HUDEP-2 (cell line): ENCODE results near the gene TMEM179.

Experiments
- DNase-seq, 76 experiments: peaks; one replicate each; lab custom pipeline; 2025; ENCODE audit not compliant: unreplicated experiment in 76 of 76; lab: John Stamatoyannopoulos, UW

TMEM179 gene

GRCh38 chr14:104558231-104559027 lies 46.1 kb downstream of the TMEM179 start:
- no peak for DNase-seq

GRCh38 chr14:104557766-104558165 lies 46.8 kb downstream of the TMEM179 start:
- DNase-seq: no peak

DNA sequence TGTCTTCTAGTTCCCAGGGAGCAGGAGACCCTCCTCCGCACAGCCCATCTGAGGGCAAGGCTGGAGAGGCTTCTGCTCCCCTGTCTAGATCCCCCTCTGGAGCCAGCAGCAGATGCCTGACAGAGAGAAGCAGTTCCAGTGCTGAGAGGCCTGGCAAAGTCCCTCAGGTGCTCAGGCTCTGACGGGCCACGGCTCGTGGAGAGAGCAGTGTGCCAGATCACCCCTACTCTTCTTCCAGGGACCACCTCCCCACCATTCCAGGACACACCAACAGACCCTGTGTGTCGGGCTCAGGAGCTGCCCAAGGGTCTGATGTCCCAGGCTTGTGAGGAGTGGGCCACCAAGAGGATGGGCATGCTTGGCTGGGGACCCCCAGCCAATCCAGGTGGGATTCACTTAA lies 47.5 kb downstream of the TMEM179 start:
- no peak for DNase-seq

GRCh38 chr14:104556256-104557021 lies 48.1 kb downstream of the TMEM179 start:
- DNase-seq: no peak

DNA sequence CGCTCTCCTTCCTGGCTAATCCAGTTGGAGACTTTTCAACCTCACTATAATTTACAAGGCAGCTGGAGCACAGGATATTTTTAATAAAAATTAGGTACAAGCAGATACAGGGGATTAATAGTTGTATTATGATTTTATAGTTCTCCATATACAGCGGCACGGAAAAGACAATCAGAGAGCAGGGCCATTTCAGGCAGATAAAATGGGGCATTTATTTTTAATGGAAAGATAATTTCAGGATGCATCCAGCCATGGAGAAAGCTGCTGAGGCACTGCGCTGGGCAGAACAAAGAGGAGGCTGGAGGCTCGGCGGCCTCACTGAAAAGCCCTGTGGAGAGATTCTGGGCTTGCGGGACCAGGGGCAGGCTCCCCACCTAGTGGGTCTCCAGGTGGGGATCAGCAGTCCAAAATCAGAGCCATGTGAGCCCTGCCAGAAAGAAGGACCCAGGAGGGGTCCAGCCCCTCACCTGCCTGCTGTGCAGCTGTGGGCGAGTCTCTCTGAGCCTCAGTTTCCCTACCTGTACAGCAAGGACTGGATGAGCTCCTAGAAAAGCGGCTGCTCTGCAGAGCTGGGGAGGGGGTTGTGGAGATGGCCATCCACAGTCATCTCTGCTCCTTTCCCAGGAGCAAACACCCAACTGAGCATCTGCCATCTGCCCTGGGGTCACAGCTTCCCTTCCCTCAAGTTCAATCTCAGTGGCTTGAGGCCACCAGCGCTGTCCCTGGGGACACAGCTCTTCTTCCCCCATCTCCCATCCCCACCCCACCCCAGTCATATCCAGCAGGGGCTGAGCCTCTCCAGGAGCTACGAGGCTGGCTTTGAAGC lies 48.9 kb downstream of the TMEM179 start:
- DNase-seq: no peak

DNA sequence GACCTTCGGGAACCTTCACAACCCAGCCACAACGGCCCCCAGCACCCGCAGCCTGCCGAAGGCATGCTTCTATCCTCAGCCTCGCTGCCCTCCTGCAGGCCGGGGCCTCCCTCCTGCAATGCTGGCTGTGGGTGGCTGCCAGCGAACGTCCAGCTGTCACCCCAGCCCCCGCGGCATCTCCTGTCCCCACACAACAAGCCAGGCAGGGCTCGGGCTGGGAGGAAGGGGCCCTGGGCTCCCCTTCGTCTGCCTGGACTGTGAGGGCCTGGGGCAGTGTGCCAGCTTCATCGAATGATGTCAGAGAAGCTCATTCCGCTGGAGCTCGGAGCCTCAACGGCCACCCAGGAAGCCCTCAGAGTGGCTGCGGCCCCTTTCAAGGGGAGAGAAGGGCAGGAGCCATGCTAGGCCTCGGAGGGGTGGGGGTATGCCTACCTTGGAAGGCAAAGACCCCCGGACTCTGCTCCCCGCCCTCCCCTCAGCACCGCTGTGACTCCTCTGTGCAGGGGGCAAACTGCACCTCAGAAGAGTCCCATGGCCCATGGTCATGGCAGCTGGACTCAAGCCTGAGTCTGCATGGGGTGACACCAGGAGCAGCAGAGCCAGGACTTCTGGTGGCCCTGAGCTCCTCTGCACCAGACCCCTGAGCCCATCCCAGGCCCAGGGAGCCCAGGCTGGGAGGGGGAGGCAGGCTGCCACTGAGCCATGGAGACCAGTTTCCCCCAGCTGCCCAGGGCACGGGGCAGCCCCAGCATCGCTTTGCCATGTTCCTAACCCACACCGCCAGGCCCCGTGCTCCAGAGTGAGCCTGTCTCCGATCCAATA lies 49.8 kb downstream of the TMEM179 start:
- DNase-seq: no peak

- no peak for DNase-seq
Measured at GRCh38 chr14:104554088-104554607, 50.4 kb downstream of the TMEM179 start.

GRCh38 chr14:104553166-104554087 lies 51.1 kb downstream of the TMEM179 start:
- DNase-seq: no peak

- no peak for DNase-seq
Measured at GRCh38 chr14:104552738-104553125, 51.8 kb downstream of the TMEM179 start.

DNA sequence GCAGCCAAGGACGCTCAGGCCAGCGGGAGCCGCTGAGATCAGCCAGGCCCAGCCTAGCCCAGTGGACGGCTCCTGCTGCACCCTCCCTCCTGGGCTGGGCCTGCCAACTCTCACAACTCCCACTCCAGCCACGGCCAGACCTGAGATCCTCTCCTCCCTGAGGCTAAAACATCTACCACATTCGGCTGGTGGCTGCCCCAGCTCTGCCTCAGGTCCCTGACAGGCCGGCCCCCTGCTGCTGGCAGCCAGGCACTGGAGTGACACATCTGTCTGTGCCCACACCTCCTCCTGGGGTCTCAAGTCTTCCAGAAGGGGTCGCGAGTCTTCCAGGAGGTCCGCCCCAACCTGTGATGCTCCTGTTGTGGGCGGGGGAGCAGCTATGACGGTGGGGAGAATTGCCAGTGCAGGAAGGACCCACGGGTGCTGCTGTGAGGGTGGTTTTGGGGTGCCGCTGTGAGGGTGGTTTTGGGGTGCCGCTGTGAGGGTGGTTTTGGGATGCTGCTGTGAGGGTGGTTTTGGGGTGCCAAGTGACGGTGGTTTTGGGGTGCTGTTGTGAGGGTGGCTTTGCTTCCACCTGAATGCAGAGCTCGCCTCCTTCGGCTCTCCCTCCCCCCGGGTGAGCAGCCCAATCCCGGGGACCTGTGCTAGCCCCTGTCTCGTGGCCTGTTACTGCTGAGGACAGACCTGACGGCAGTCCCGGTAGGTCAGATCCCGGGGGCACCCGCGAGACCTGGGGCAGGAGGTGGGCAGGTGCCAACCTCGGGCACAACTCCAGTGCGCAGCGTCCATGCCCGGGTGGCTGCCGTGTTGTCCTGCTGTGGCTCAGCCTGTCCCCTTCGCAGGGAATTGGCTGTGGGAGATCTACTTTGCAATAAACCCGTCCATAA lies 52.5 kb downstream of the TMEM179 start:
- no peak for DNase-seq

GRCh38 chr14:104550861-104551728 lies 53.5 kb downstream of the TMEM179 start:
- no peak for DNase-seq

DNA sequence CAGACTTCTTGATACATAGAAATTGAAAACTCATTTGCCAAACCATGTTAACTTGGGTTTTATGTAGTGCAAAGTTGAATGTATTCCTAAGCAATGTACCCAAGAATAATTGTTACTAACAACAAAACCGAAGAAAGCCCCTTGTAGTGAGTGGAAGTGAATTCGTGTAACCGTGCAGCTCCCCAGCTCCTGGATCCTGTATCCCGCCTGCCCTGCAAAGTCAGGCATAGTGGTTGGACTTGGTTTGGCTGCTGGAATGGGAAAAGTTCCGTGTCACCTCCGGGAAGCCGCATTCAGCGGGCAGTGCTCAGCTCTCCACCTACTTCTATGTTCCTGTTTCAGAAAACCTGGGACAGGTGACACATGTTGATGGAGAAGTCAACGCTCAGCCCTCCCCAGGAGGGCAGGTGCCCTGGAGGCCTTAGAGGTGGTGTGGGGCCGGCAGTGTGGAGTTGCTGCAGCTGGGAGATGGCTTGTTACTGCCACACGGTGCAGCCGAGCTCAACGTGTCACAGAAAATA lies 54.2 kb downstream of the TMEM179 start:
- no peak for DNase-seq

DNA sequence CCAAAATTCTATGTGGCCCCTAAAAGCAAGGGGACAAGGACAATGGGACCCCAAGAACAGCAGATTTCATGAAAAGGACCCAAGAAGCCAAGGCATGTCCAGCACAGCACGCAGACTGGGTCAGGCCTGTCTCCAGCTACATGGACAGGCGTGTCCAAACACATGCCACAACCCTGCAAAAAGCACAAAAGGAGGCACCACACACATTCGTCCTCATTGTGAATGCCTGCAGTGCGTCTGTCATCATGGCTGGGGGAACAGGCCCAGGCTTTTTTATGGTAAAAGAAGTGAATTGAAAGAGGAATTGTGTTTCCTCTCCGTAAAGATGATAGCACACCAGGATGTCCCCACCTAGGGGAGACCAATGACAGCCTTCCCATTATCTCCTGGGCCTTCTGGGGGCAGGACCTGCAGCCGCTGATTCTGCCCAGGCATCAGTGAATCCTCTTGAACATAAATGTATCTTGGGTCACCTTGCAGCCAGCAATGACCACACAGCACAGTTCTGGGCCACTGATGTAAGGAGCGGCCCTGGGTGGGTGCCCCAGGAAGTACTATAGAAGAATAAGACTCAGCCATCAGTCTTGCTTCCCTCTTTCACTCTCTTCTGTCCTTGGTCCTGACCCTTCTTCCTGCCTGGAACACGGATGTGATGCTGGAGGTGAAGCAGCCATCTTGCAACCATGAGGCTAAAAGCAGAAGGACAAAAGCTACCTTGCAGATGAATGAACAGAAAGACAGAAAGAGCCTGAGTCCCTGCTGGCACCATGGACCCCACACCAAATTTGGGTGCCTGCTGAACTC lies 54.8 kb downstream of the TMEM179 start:
- no peak for DNase-seq

DNA sequence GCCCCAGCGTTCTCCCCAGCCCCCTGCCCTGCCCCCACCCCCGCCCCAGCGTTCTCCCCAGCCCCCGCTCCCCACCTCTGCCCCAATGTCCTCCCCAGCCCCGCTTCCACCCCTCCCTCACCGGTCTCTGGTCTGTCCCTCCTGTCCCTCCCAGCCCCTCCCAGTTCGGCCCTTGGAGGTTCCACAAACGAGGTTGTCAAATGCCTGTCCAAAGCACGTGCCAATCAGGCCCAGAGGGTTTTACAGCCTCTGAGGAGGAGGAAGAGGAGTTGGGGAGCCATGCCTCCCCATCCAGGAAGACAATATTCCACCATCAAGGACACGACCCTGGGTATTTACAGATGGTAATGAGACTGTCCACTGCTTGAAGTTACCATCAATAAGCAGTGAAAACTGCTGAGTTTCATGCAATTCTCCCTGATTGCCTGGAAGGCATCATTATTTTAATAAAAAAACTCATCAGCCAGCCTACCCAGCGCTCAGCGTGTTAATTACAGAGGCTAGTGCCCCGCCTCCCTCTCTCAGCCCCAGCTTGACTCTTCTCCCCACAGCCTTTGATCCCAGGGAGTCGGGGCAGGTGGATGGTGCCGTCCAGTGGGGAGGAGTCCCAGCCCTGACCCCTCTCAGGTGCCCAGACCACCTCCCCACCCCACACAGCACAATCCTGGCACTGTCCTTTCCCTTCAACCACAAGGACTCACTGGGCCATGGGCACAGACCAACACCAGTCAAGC lies 55.6 kb downstream of the TMEM179 start:
- DNase-seq: no peak

GRCh38 chr14:104547998-104548700 lies 56.4 kb downstream of the TMEM179 start:
- DNase-seq: no peak
